GM12801 (cell line): Measurements from ENCODE around the gene ANKS6.

Experiments used
- TF ChIP-seq, protein P1 (sequence below): IDR thresholded peaks from one replicate; pipeline ENCODE4 v1.5.1; 2011; ENCODE audit warnings: control low read depth; ENCODE audit not compliant: insufficient read length; ENCODE audit errors: extremely low read depth

Gene ANKS6

DNA sequence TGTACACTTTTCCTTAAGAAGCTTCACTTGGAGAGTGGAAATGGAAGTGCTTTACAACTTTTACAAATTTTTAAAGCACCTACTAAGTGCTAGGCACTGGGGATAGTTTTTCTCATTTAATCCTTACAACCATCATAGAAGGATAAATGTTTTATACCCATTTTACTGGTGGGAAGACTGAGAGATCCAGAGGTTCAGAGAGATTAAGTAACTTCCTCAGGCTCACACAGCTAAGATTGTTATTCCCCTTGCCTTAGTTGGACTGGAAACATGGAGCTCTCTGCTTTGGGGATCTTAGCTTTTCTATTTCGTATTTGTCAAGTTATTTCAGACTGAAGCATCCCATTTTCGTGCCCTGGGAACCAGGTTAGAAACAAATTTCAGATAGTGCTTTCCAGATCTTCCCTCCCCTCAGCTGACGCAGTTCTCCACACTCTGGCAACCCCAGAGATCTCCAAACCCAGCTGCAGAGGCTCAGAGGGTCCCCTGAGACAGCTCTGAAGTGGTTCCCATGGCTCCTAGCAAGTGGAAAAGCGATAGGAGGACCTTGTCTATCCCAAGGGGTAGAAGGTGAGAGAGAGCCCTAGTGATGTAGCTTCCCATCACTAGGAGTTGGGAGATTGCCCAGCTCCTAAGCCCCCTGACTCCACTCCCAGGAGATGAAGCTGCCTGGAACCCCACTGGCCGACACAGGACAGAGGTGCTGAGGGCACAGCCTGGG lies 71.4 kb downstream of the ANKS6 start:
- TF ChIP-seq, protein P1, sequence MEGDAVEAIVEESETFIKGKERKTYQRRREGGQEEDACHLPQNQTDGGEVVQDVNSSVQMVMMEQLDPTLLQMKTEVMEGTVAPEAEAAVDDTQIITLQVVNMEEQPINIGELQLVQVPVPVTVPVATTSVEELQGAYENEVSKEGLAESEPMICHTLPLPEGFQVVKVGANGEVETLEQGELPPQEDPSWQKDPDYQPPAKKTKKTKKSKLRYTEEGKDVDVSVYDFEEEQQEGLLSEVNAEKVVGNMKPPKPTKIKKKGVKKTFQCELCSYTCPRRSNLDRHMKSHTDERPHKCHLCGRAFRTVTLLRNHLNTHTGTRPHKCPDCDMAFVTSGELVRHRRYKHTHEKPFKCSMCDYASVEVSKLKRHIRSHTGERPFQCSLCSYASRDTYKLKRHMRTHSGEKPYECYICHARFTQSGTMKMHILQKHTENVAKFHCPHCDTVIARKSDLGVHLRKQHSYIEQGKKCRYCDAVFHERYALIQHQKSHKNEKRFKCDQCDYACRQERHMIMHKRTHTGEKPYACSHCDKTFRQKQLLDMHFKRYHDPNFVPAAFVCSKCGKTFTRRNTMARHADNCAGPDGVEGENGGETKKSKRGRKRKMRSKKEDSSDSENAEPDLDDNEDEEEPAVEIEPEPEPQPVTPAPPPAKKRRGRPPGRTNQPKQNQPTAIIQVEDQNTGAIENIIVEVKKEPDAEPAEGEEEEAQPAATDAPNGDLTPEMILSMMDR = no peak

DNA sequence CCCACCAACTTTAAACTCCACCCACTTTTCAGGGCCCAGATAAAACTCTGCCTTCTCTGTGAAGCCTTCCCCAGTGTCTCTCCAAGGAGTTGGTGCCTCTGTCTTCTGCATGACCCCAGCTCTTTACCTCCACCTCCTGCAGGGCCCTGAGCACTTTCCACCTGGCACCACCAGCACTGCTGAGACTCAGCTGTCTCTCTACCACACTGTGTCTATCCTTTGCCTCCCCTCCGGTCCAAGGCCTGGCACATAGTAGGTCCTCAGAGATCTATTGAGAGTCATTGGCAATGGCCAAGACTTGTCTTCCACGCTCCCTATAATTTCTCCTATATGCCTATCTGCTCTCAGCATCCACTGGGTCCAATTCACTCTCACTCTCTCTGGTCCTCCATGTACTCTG lies 74.7 kb downstream of the ANKS6 start:
- TF ChIP-seq, protein P1 = no peak

DNA sequence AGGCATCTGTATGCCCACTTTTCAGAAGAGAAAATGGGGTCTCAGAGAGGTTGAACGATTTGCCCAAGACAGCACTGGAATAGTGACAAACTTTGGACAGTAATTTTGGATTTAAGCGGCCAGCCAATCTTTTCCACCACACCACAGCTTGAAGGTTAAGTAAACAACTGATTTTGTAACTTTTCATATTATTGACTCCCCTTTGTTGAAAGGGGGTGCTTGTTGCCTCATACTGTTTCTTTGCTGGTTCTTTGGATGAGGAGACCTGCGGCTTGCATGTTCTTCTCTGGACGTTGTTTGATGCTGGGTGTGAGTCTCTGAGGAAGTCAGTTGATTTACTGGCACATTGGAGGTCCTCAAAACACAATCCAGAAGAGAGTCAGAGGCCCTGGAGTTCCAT lies 76.0 kb downstream of the ANKS6 start:
- TF ChIP-seq, protein P1 = no peak

DNA sequence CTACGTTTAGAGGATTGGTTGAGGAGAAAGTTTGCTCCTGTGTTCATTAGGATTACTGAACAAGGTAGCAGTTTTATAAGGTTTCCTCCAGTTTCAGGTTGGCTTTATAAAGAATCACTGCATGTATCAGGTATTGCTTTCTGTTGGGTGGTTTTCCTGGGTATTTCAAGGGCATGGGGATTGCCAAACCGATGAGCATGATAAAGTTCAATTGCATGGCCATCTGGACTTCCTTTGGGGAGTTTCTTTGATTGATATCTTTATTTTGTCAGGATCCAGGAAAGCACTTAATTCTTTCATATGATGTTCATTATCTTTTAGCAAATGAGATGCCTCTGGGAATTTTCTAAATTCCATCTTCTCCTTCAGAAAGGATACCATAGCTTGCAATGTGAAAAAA lies 77.3 kb downstream of the ANKS6 start:
- TF ChIP-seq, protein P1 = no peak

DNA sequence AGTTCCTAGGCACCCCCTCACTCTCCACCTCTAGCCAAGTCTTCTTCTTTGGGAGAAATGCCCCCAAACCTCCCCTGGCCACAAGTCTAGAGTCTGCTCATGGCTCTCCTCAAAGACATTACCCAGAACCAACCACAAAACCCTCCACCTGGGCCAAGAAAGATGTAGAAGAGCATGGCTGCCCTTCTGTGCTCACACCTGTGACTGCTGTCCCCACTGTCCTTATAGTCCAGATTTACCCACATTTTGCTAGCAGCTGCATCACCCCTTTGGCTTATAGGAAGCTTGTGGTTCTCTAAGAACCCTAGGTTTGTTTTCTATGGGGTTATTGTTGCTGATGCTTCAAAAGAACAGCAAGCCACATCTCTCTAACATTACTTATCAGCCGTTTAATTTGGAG lies 81.5 kb downstream of the ANKS6 start:
- TF ChIP-seq, protein P1 = no peak

DNA sequence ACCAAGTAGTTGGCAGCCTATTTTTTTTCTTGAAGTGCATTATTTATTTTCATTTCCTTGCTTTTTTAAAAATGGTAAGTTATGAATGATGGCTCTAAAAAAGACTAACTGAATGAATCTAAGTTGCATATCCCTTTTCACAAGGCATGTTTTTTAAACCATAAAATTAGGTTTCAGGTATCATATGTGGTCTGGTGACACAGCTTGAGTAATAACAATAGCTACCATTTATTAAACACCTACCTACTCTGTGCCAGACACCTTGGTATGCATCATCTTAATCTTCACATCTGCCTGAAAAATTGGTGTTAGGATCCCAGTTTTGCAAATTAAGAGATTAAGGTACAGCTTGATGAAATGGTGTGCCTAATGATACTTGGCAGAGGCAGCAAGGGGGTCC lies 83.4 kb downstream of the ANKS6 start:
- TF ChIP-seq, protein P1 = no peak

DNA sequence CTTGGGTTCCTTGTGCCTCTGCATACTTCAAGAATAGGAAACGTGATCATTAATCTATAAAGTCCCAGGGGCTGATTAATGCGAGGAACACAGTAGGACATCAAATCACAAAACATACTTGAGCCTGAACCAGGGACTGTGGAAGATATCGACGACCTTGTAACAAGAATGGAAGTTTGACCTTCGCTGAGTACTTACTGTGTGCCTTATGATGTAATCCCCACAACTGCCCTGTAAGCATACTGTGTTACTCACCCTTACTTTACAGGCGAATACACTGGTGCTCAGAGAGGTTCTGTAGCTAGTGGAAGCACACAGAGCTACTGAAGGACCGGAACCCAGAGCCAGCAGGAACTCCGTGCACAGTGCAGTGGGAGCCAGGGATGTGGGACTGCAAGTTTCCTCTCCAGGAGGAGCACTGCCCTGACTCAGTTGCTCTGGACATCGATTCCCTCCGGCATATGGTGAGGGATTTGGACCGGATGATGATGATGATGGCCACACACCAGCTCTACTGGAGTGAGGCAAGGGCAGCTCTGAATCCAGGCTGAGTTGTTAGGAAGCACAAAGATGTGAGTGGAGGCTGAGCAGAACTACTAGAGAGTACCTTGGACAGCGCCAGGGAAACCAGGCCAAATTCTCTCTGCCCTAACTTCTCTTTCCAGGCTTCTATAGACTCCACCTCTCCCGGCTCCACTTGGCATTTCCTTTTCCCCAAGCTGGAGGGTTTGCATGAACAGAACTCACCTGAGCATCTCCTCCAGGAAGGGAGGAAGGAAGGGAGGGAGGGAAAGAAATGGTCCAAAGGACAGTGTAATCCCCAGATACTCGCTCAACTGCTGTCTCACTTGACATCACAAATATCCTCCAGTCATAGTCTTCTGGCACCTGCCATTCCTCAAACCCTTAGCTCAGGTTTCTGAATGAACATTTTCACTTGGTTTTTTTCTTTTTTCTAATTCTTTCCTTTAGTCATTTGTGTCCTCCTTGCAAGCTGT lies 86.1 kb downstream of the ANKS6 start:
- TF ChIP-seq, protein P1 = no peak
